IPS-15b (cell line): Measurements from ENCODE around the gene TXNL4A.
"Not testable (repeated sequence)": the region's sequence is repeated elsewhere in the genome, so short reads cannot be mapped to it uniquely, and the experiment has no call there.

Source experiments
- H3K27me3 ChIP-seq: one replicate; pipeline ENCODE4 v1.6.1; 2013; ENCODE audit warnings: low read length; ENCODE audit not compliant: control insufficient read depth, insufficient read depth
- H3K36me3 ChIP-seq: one replicate; pipeline ENCODE4 v1.6.1; 2013; ENCODE audit warnings: low read length; ENCODE audit not compliant: control insufficient read depth, insufficient read depth
- H3K4me1 ChIP-seq: one replicate; pipeline ENCODE4 v1.6.1; 2013; ENCODE audit warnings: mild to moderate bottlenecking, low read length; ENCODE audit not compliant: control insufficient read depth, insufficient read depth
- H3K4me3 ChIP-seq: one replicate; pipeline ENCODE4 v1.5.1; 2013; ENCODE audit warnings: low read depth, low read length
- H3K9ac ChIP-seq: one replicate; pipeline ENCODE4 v1.6.1; 2013; ENCODE audit warnings: low read depth, mild to moderate bottlenecking, low read length
- H3K9me3 ChIP-seq: one replicate; pipeline ENCODE4 v1.6.1; 2013; ENCODE audit warnings: mild to moderate bottlenecking, low read length; ENCODE audit not compliant: control insufficient read depth, insufficient read depth

TXNL4A gene

GRCh38 chr18:80012714-80013113 lies 24.4 kb upstream of the TXNL4A start:
- no peaks in the 10 kb centered on the region for H3K4me1 ChIP-seq
- no peak overlapping the region for H3K9ac ChIP-seq
- no peaks in the 10 kb centered on the region for H3K9me3 ChIP-seq
- no peaks in the 10 kb centered on the region for H3K27me3 ChIP-seq
- no peaks in the 10 kb centered on the region for H3K36me3 ChIP-seq
- no peak overlapping the region for H3K4me3 ChIP-seq

DNA sequence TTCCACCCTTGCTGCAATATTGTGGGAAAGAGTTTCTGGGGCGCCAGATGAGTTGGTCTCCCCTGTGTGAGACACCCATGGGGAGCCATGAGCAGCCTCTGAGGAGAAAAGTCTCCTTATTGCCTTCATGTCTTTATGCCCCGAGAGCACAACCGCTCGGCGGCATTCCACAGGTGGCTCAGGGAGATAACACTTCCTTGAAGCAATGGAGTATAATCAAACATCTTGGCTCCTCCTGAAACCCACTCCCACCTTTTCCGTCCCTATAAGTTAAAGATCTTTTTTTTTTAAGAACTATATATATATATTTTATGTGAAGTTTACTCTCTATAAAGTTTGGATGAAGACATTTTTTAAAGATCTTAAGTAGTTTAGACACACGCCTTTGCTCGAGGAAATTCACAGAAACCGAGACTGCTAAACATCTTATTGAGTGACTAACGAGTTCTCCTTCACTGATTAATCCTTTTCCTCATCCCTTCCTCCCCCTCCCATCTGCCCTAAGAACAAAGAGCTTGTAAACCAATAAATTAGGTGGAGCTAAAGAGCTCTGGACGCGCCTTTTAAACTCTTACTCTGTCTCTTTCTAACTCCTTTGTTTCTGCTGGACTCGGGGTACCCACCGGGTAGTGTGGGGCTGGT lies 23.3 kb upstream of the TXNL4A start:
- H3K9ac ChIP-seq, H3K4me1 ChIP-seq, H3K4me3 ChIP-seq, H3K27me3 ChIP-seq, H3K9me3 ChIP-seq, H3K36me3 ChIP-seq: not testable (repeated sequence)

GRCh38 chr18:80010551-80010906 lies 22.2 kb upstream of the TXNL4A start:
- no peaks in the 10 kb centered on the region for H3K27me3 ChIP-seq
- no peak overlapping the region for H3K4me3 ChIP-seq
- H3K4me1 ChIP-seq, result no peaks in the 10 kb centered on the region
- H3K9ac ChIP-seq, result no peak overlapping the region
- no peaks in the 10 kb centered on the region for H3K9me3 ChIP-seq
- no peaks in the 10 kb centered on the region for H3K36me3 ChIP-seq

DNA sequence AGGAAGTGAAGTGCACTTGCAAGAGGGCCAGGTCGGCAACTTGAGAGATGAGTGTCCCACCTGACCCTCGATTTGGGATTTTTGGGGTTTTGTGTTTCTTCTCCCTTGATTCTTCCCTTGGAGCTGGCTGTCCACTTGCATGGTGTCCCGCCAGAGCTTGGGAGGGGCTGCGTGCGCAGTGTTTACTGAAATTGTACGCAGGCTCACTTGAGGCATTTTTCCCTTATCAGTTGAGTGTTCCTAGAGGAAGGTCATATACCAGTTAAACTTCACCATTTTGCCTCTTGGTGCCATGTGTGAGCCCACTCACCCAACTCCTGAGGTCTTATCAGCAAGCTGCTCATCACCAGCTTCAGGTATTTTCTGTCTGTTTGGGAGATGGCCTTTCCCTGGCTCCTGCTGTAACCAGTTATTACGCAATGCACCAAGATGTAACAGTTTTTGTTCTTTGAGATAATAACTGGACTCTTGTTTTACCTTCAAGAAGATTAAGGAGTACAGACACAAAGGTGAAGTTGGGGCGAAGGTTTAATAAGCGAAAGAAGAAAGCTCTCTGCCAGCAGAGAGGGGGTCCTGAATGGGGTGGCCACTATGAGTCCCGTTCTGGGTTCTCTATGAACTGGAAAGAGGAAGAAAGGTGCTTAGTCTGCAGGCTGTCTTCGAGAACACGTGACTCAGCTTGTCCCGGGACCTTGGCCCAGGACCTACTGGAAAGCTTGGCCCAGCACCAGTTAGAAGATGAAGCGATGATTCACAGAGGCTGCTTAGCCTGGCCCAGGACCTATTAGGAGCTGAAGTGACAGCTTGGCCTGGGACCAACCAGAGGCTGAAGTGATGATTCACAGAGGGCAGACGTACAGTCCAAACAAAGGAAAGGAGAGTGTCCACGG lies 21.5 kb upstream of the TXNL4A start:
- no peaks in the 10 kb centered on the region for H3K4me1 ChIP-seq
- no peaks in the 10 kb centered on the region for H3K9me3 ChIP-seq
- no peak overlapping the region for H3K4me3 ChIP-seq
- H3K27me3 ChIP-seq, result no peaks in the 10 kb centered on the region
- H3K9ac ChIP-seq, result no peak overlapping the region
- no peaks in the 10 kb centered on the region for H3K36me3 ChIP-seq

GRCh38 chr18:80006724-80007123 lies 18.4 kb upstream of the TXNL4A start:
- Histone ChIP-seq H3K4me1 (no peaks in the 10 kb centered on the region), H3K9me3 (no peaks in the 10 kb centered on the region), H3K9ac (no peak overlapping the region), H3K36me3 (no peaks in the 10 kb centered on the region), H3K4me3 (no peak overlapping the region), H3K27me3 (no peaks in the 10 kb centered on the region)

- Histone ChIP-seq H3K4me3 (no peak overlapping the region), H3K4me1 (no peaks in the 10 kb centered on the region), H3K36me3 (no peaks in the 10 kb centered on the region), H3K27me3 (no peaks in the 10 kb centered on the region), H3K9ac (no peak overlapping the region), H3K9me3 (no peaks in the 10 kb centered on the region)
These were observed 16.4 kb upstream of the TXNL4A start for GRCh38 chr18:80004600-80005342.

GRCh38 chr18:80002468-80002867 lies 14.1 kb upstream of the TXNL4A start:
- Histone ChIP-seq H3K4me1 (no peaks in the 10 kb centered on the region), H3K36me3 (no peaks in the 10 kb centered on the region), H3K4me3 (no peak overlapping the region), H3K9ac (no peak overlapping the region), H3K9me3 (no peaks in the 10 kb centered on the region), H3K27me3 (no peaks in the 10 kb centered on the region)

- Histone ChIP-seq H3K4me1 (no peaks in the 10 kb centered on the region), H3K4me3 (peak overlapping the region; percentile 4), H3K36me3 (no peaks in the 10 kb centered on the region), H3K9me3 (no peaks in the 10 kb centered on the region), H3K9ac (no peak overlapping the region), H3K27me3 (no peaks in the 10 kb centered on the region)
These were observed 12.5 kb upstream of the TXNL4A start for GRCh38 chr18:80000877-80001276.

DNA sequence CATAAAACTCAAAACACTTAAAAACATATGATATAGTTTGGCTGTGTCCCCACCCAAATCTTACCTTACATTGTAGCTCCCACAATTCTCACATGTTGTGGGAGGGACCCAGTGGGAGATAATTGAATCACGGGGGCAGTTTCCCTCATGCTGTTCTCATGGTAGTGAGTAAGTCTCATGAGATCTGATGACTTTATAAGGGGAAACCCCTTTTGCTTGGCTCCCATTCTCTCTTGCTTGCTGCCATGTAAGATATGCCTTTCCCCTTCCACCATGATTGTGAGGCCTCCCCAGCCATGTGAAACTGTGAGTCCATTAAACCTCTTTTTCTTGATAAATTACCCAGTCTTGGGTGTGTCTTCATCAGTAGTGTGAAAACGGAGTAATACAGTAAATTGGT lies 11.3 kb upstream of the TXNL4A start:
- H3K9ac ChIP-seq, H3K9me3 ChIP-seq, H3K36me3 ChIP-seq, H3K4me3 ChIP-seq, H3K4me1 ChIP-seq, H3K27me3 ChIP-seq: not testable (repeated sequence)

- Histone ChIP-seq H3K4me3 (no peak overlapping the region), H3K36me3 (no peaks in the 10 kb centered on the region), H3K9me3 (no peaks in the 10 kb centered on the region), H3K9ac (no peak overlapping the region), H3K4me1 (peaks cover 14% of the 10 kb centered on the region), H3K27me3 (no peaks in the 10 kb centered on the region)
These were observed 3.1 kb upstream of the TXNL4A start for GRCh38 chr18:79991494-79991893.

DNA sequence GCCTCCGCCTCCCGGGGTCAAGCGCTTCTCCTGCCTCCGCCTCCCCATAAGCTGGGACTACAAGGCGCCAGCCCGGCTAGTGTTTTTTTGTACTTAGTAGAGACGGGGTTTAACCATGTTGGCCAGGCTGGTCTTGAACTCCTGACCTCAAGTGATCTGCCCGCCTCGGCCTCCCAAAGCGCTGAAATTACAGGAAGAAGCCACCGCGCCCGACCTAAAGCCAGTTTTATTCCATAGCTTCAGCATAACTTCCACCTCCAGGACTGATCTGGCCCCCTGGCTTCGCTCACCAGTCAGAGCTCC lies 783 bp upstream of the TXNL4A start:
- no peak overlapping the region for H3K9ac ChIP-seq
- H3K4me1 ChIP-seq, result peaks cover 11% of the 10 kb centered on the region
- peak overlapping the region; percentile 90 for H3K4me3 ChIP-seq
- H3K9me3 ChIP-seq, result no peaks in the 10 kb centered on the region
- no peaks in the 10 kb centered on the region for H3K27me3 ChIP-seq
- no peaks in the 10 kb centered on the region for H3K36me3 ChIP-seq

GRCh38 chr18:79988071-79988450 lies 302 bp downstream of the TXNL4A start:
- Histone ChIP-seq H3K27me3 (no peaks in the 10 kb centered on the region), H3K9ac (peak overlapping the region; percentile 86)

More at GRCh38 chr18:79988071-79988450, 302 bp downstream of the TXNL4A start:
- H3K36me3 ChIP-seq, result no peaks in the 10 kb centered on the region
- peak overlapping the region; percentile 90 for H3K4me3 ChIP-seq
- H3K4me1 ChIP-seq, result peaks cover 7% of the 10 kb centered on the region
- H3K9me3 ChIP-seq, result no peaks in the 10 kb centered on the region
